Lower leg skin (tissue), 3 donors: Measurements from ENCODE around the gene OCA2.

ENCODE experiments used
- CTCF ChIP-seq, 3 donors: fragments of 450-650 bp; IDR thresholded peaks; one replicate each; pipeline ENCODE4 v1.5.1; 2016; ENCODE audit warnings: antibody characterized with exemption in 3 of 3, mild to moderate bottlenecking in 3 of 3, moderate library complexity in 2 of 3
- POLR2A ChIP-seq, 2 donors: fragments of 450-650 bp; IDR thresholded peaks; one replicate each; pipeline ENCODE4 v1.6.1; 2016 to 2017; ENCODE audit warnings: antibody characterized with exemption in 2 of 2, mild to moderate bottlenecking in 1 of 2, moderate library complexity in 1 of 2

GRCh38 chr15:27784107-27784506 lies 315.0 kb downstream of the OCA2 start:
- no peak for TF ChIP-seq POLR2A (IDR thresholded peaks at IDR 0.05)
- TF ChIP-seq CTCF (IDR thresholded peaks at IDR 0.05): no peak
